Measurements from ENCODE around the gene DDRGK1. TPM values are rescaled to one million over a fixed set of nuclear protein-coding genes. Genes with fewer than 3 reads are reported as not detected.

The DDRGK1 gene
- total and polyA plus RNA-seq, 2 donors from 2014 or later = 81.8 to 92.5 TPM

GRCh38 chr20:3246682-3247081 lies 42.2 kb upstream of the DDRGK1 start:
- no peak overlapping the region for H3K4me3 ChIP-seq (ENCODE audit: low read length in 3 of 3)
- no peak overlapping the region for H3K27ac ChIP-seq (ENCODE audit: low read depth in 2 of 2, low read length in 2 of 2)
- no peaks in the 10 kb centered on the region for H3K4me1 ChIP-seq (ENCODE audit: control insufficient read depth in 2 of 3, insufficient read depth in 2 of 3, low read depth in 1 of 3, low read length in 3 of 3)
- FAIRE-seq (no peak), DNase-seq (no peak)
- intact Hi-C loops (cut with DNase I) = no loop called here
- H3K9ac ChIP-seq (ENCODE audit: low read length in 3 of 3) = no peak overlapping the region
- H3K36me3 ChIP-seq (ENCODE audit: control insufficient read depth in 2 of 3, insufficient read depth in 3 of 3, low read length in 3 of 3) = peaks cover 0 to 5% (median 0%) of the 10 kb centered on the region in 3 donors
- H3K27me3 ChIP-seq (ENCODE audit: control insufficient read depth, insufficient read depth, low read length) = peaks cover 2% of the 10 kb centered on the region
- no peaks in the 10 kb centered on the region for H3K9me3 ChIP-seq (ENCODE audit: control insufficient read depth in 2 of 3, insufficient read depth in 1 of 3, low read length in 3 of 3)
- no peak for TF ChIP-seq CTCF (IDR thresholded peaks at IDR 0.05; ENCODE audit: borderline replicate concordance, extremely low read depth, insufficient read depth)

GRCh38 chr20:3245711-3246110 lies 41.2 kb upstream of the DDRGK1 start:
- no peak for TF ChIP-seq CTCF (IDR thresholded peaks at IDR 0.05; ENCODE audit: borderline replicate concordance, extremely low read depth, insufficient read depth)
- FAIRE-seq = no peak

GRCh38 chr20:3245156-3245555 lies 40.7 kb upstream of the DDRGK1 start:
- intact Hi-C loops (cut with DNase I) = no loop called here
- Histone ChIP-seq H3K4me3 (ENCODE audit: low read length in 3 of 3) (no peak overlapping the region), H3K36me3 (ENCODE audit: control insufficient read depth in 2 of 3, insufficient read depth in 3 of 3, low read length in 3 of 3) (no peaks in the 10 kb centered on the region), H3K9me3 (ENCODE audit: control insufficient read depth in 2 of 3, insufficient read depth in 1 of 3, low read length in 3 of 3) (no peaks in the 10 kb centered on the region), H3K4me1 (ENCODE audit: control insufficient read depth in 2 of 3, insufficient read depth in 2 of 3, low read depth in 1 of 3, low read length in 3 of 3) (no peaks in the 10 kb centered on the region), H3K27ac (ENCODE audit: low read depth in 2 of 2, low read length in 2 of 2) (no peak overlapping the region), H3K9ac (ENCODE audit: low read length in 3 of 3) (no peak overlapping the region), H3K27me3 (ENCODE audit: control insufficient read depth, insufficient read depth, low read length) (peaks cover 8% of the 10 kb centered on the region)
- DNase-seq (no peak), FAIRE-seq (no peak)
- no peak for TF ChIP-seq CTCF (IDR thresholded peaks at IDR 0.05; ENCODE audit: borderline replicate concordance, extremely low read depth, insufficient read depth)

More at GRCh38 chr20:3245711-3246110, 41.2 kb upstream of the DDRGK1 start:
- Histone ChIP-seq H3K36me3 (ENCODE audit: control insufficient read depth in 2 of 3, insufficient read depth in 3 of 3, low read length in 3 of 3) (peaks cover 0 to under 1% (median 0%) of the 10 kb centered on the region in 3 donors), H3K4me3 (ENCODE audit: low read length in 3 of 3) (no peak overlapping the region), H3K9me3 (ENCODE audit: control insufficient read depth in 2 of 3, insufficient read depth in 1 of 3, low read length in 3 of 3) (no peaks in the 10 kb centered on the region), H3K27ac (ENCODE audit: low read depth in 2 of 2, low read length in 2 of 2) (no peak overlapping the region), H3K4me1 (ENCODE audit: control insufficient read depth in 2 of 3, insufficient read depth in 2 of 3, low read depth in 1 of 3, low read length in 3 of 3) (no peaks in the 10 kb centered on the region), H3K9ac (ENCODE audit: low read length in 3 of 3) (no peak overlapping the region), H3K27me3 (ENCODE audit: control insufficient read depth, insufficient read depth, low read length) (peaks cover 5% of the 10 kb centered on the region)
- intact Hi-C loops (cut with DNase I) = no loop called here
- no peak for DNase-seq

DNA sequence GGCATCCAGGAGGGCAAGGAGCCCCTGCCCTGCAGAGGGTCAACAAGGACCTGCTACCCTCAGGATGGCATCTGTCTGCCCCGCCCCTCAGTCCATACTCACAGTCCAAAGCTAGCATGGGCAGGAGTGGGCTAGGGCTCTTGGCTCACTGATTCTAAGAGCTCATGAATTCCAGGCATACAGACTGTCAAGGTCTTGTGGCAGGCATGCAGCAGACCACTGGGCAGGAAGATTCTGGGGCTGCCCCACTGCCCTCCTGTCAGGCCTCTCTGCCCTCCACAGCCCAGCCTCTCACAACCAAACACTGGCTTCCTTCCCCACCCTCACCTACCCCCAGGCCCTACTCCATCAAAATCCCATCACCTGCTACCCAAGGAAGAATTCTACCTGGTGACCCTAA lies 40.1 kb upstream of the DDRGK1 start:
- H3K4me1 ChIP-seq (ENCODE audit: control insufficient read depth in 2 of 3, insufficient read depth in 2 of 3, low read depth in 1 of 3, low read length in 3 of 3) = peaks cover 0 to 2% (median 0%) of the 10 kb centered on the region in 3 donors
- TF ChIP-seq CTCF (IDR thresholded peaks at IDR 0.05; ENCODE audit: borderline replicate concordance, extremely low read depth, insufficient read depth) = no peak
- FAIRE-seq = no peak
- H3K9me3 ChIP-seq (ENCODE audit: control insufficient read depth in 2 of 3, insufficient read depth in 1 of 3, low read length in 3 of 3) = no peaks in the 10 kb centered on the region
- H3K4me3 ChIP-seq (ENCODE audit: low read length in 3 of 3) = no peak overlapping the region
- no peaks in the 10 kb centered on the region for H3K36me3 ChIP-seq (ENCODE audit: control insufficient read depth in 2 of 3, insufficient read depth in 3 of 3, low read length in 3 of 3)
- no peak overlapping the region for H3K9ac ChIP-seq (ENCODE audit: low read length in 3 of 3)
- H3K27me3 ChIP-seq (ENCODE audit: control insufficient read depth, insufficient read depth, low read length) = peaks cover 14% of the 10 kb centered on the region
- no peak for DNase-seq
- H3K27ac ChIP-seq (ENCODE audit: low read depth in 2 of 2, low read length in 2 of 2) = no peak overlapping the region
- intact Hi-C loops (cut with DNase I) = no loop called here

Measured in kidney (tissue), 14 donors.